Common myeloid progenitor, CD34-positive (primary cell): ENCODE results near the gene CDH4.

Source experiments
- CTCF ChIA-PET: fragments of 350-600 bp; sonication (Branson Sonifier 250); formaldehyde crosslinking; loops from one replicate; lab custom pipeline; 2021; ENCODE audit warnings: antibody characterized with exemption; lab: Charles Lee
- POLR2A ChIA-PET: fragments of 350-600 bp; sonication (Branson Sonifier 250); formaldehyde crosslinking; loops from one replicate; lab custom pipeline; 2021; ENCODE audit warnings: antibody characterized with exemption; lab: Charles Lee
- DNase-seq, 3 donors: peaks; one replicate each; pipeline versions ENCODE4 v3.0.0 to v3.0.0-alpha.2; 2013
- H3K27ac ChIP-seq, 2 experiments: 1 replicate in 1 of 2; 2 replicates in 1 of 2; pipeline ENCODE4 v1.7.0; 2013; ENCODE audit warnings: inconsistent platforms in 2 of 2, low read length in 2 of 2, mild to moderate bottlenecking in 2 of 2, low read depth in 1 of 2, moderate library complexity in 1 of 2; ENCODE audit not compliant: severe bottlenecking in 2 of 2, insufficient read depth in 1 of 2, poor library complexity in 1 of 2
- H3K27me3 ChIP-seq, 5 experiments: replicated peaks in 2 of 5; 1 replicate in 3 of 5; 2 replicates in 2 of 5; pipeline versions ENCODE4 v1.6.1 to v1.7.0; 2013; ENCODE audit warnings: low read length in 4 of 5, mild to moderate bottlenecking in 2 of 5, moderate library complexity in 2 of 5, inconsistent platforms in 1 of 5; ENCODE audit not compliant: insufficient read depth in 5 of 5, control insufficient read depth in 4 of 5
- H3K36me3 ChIP-seq, 4 experiments: 1 replicate in 2 of 4; 2 replicates in 2 of 4; pipeline versions ENCODE4 v1.6.1 to v1.7.0; 2013; ENCODE audit warnings: low read length in 3 of 4, control low read depth in 1 of 4, mild to moderate bottlenecking in 1 of 4; ENCODE audit not compliant: control insufficient read depth in 4 of 4, insufficient read depth in 4 of 4
- H3K4me1 ChIP-seq, 4 experiments: 1 replicate in 3 of 4; 2 replicates in 1 of 4; pipeline versions ENCODE4 v1.6.1 to v1.7.1; 2013; ENCODE audit warnings: low read length in 3 of 4, mild to moderate bottlenecking in 3 of 4, control low read depth in 1 of 4, inconsistent platforms in 1 of 4, moderate library complexity in 1 of 4; ENCODE audit not compliant: control insufficient read depth in 4 of 4, insufficient read depth in 4 of 4; ENCODE audit errors: control extremely low read depth in 1 of 4
- H3K4me3 ChIP-seq, 7 experiments: 1 replicate in 4 of 7; 2 replicates in 3 of 7; pipeline versions ENCODE4 v1.5.1 to v1.7.0; 2013; ENCODE audit warnings: mild to moderate bottlenecking in 7 of 7, low read length in 6 of 7, moderate library complexity in 6 of 7, inconsistent platforms in 2 of 7, low read depth in 2 of 7, control low read depth in 1 of 7; ENCODE audit not compliant: insufficient read depth in 4 of 7, control insufficient read depth in 1 of 7; ENCODE audit errors: extremely low read depth in 1 of 7
- H3K9me3 ChIP-seq, 5 experiments: 1 replicate in 4 of 5; 2 replicates in 1 of 5; pipeline versions ENCODE4 v1.6.1 to v1.7.1; 2013; ENCODE audit warnings: low read length in 4 of 5, mild to moderate bottlenecking in 2 of 5, inconsistent platforms in 1 of 5, low read depth in 1 of 5, moderate library complexity in 1 of 5; ENCODE audit not compliant: control insufficient read depth in 4 of 5, insufficient read depth in 2 of 5; ENCODE audit errors: control extremely low read depth in 1 of 5
- WGBS: methylation state at CpG from one replicate; pipeline ENCODE4 v1.1.5; 2013; ENCODE audit not compliant: insufficient coverage; 5-methylcytosine and 5-hydroxymethylcytosine counted together

The CDH4 gene

GRCh38 chr20:61482901-61483300 lies 230.8 kb downstream of the CDH4 start:
- H3K9me3 ChIP-seq = peaks cover 0 to 10% (median 3%) of the 10 kb centered on the region in 5 experiments
- no peak overlapping the region for H3K4me3 ChIP-seq
- no peaks in the 10 kb centered on the region for H3K4me1 ChIP-seq
- H3K27ac ChIP-seq = no peak overlapping the region
- H3K36me3 ChIP-seq = no peaks in the 10 kb centered on the region
- H3K27me3 ChIP-seq = no peaks in the 10 kb centered on the region
- no peak for DNase-seq
- CTCF ChIA-PET = no interaction called here
- POLR2A ChIA-PET = no interaction called here
- WGBS = 87% methylated on average over 2 of the region's 3 CpGs

GRCh38 chr20:61483336-61484067 lies 231.4 kb downstream of the CDH4 start:
- no peak overlapping the region for H3K4me3 ChIP-seq
- H3K4me1 ChIP-seq = no peaks in the 10 kb centered on the region
- no peak overlapping the region for H3K27ac ChIP-seq
- 88% methylated on average over 9 of the region's 16 CpGs for WGBS
- no peak for DNase-seq
- ChIA-PET POLR2A (no interaction called here), CTCF (no interaction called here)
- peaks cover 0 to 8% (median 3%) of the 10 kb centered on the region in 5 experiments for H3K9me3 ChIP-seq
- no peaks in the 10 kb centered on the region for H3K27me3 ChIP-seq
- no peaks in the 10 kb centered on the region for H3K36me3 ChIP-seq

DNA sequence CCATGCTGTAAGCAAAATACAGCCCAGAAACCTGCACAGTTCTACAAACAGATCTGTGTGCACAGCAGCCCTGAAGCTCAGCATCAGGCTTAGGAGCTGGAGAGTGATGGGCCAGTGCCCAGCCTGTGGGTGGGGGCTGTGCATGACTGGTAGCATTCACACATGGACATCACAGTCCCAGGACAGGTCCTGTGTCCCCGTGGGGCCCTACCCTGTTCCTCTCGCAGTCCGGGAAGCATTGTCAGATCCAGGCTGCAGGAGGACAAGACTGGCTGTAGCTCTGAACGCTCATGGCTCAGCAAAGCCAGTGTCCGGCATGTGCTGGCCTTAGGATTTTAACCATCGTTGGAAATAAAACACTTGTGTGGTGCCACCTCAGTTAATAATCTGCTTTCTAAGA lies 234.1 kb downstream of the CDH4 start:
- ChIA-PET CTCF (no interaction called here), POLR2A (no interaction called here)
- no peaks in the 10 kb centered on the region for H3K27me3 ChIP-seq
- WGBS = 91% methylated on average over 5 of the region's 6 CpGs
- H3K4me3 ChIP-seq = no peak overlapping the region
- no peaks in the 10 kb centered on the region for H3K36me3 ChIP-seq
- H3K27ac ChIP-seq = no peak overlapping the region
- H3K4me1 ChIP-seq = no peaks in the 10 kb centered on the region
- H3K9me3 ChIP-seq = peaks cover 0 to 8% (median 0%) of the 10 kb centered on the region in 5 experiments
- no peak for DNase-seq

DNA sequence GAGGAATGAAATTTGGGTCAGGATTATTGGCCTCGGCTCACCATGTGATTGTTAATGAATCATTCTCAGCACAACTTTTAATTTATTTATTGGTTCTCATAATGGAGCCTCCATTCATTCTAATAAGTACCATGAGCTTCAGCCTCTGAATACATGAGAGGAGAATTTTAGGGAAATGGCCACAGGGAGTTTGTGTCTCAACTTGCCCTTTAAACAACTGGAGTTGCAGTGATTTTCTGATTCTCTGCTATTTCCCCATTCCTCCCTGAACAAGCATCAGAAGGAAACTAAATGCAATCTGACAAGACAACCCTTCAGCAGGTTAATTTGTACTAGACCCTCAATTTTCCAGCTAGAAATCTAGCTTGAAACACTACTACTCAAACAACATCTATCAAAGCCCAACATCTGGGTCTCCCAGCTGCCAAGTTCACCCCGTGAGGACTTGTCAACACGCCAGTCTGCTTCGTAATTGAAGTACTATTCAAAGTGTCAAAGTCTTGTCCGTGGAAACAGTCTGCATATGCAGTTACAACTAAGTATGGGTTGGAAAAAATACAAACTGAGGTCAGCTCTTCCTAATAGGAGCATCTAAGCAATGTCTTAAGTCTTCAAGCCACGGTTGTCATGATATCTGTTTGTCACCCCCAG lies 235.4 kb downstream of the CDH4 start:
- Histone ChIP-seq H3K27ac (no peak overlapping the region), H3K9me3 (peaks cover 0 to 15% (median 0%) of the 10 kb centered on the region in 5 experiments), H3K36me3 (no peaks in the 10 kb centered on the region), H3K27me3 (no peaks in the 10 kb centered on the region), H3K4me1 (no peaks in the 10 kb centered on the region), H3K4me3 (no peak overlapping the region)
- 83% methylated on average over 4 of the region's 6 CpGs for WGBS
- ChIA-PET CTCF (no interaction called here), POLR2A (no interaction called here)
- DNase-seq = no peak

DNA sequence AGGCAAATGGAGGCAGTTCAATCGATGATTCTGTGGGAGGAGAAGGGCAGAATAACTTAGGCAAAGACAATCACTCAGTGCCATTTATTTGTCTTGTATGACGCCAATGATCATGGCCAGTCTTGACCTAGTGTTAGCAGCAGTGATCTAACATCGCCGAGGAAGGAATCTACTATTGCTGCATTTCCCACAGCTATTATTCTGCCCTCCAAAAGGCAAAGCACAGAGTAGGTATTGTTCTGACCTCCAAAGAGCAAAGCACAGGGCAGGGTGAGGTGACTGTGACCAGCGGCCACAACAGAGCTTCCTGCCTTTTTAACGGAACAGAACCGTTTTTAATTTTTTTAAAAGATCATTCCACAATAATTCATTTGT lies 235.9 kb downstream of the CDH4 start:
- Histone ChIP-seq H3K4me1 (no peaks in the 10 kb centered on the region), H3K4me3 (no peak overlapping the region), H3K36me3 (no peaks in the 10 kb centered on the region), H3K27ac (no peak overlapping the region), H3K9me3 (peaks cover 0 to 15% (median 2%) of the 10 kb centered on the region in 5 experiments), H3K27me3 (no peaks in the 10 kb centered on the region)
- ChIA-PET CTCF (no interaction called here), POLR2A (no interaction called here)
- 86% methylated on average over 4 of the region's 7 CpGs for WGBS
- no peak for DNase-seq

DNA sequence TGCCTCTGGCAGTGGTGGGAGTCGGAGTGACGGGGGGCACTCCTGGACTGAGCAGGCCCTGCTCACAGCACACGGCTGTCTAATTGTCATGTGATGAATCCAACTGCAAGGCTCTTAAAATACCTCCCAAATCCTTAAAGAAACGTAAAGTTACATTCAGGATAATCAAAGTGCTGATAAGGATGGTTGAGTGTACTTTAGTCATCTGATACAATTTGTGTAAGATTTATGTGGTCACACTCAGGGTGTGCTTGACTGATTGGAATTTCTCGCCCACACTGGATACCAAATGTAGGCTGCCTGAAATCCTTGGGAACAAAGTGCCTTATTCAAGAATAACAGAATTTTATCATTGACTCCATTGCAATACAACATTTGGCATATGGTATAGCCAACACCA lies 238.7 kb downstream of the CDH4 start:
- H3K4me1 ChIP-seq = no peaks in the 10 kb centered on the region
- no peaks in the 10 kb centered on the region for H3K36me3 ChIP-seq
- no peak overlapping the region for H3K4me3 ChIP-seq
- no peaks in the 10 kb centered on the region for H3K27me3 ChIP-seq
- POLR2A ChIA-PET = no interaction called here
- no peak overlapping the region for H3K27ac ChIP-seq
- 94% methylated on average over 3 of the region's 5 CpGs for WGBS
- no peak for DNase-seq
- CTCF ChIA-PET = no interaction called here
- H3K9me3 ChIP-seq = peaks cover 0 to 17% (median 4%) of the 10 kb centered on the region in 5 experiments

DNA sequence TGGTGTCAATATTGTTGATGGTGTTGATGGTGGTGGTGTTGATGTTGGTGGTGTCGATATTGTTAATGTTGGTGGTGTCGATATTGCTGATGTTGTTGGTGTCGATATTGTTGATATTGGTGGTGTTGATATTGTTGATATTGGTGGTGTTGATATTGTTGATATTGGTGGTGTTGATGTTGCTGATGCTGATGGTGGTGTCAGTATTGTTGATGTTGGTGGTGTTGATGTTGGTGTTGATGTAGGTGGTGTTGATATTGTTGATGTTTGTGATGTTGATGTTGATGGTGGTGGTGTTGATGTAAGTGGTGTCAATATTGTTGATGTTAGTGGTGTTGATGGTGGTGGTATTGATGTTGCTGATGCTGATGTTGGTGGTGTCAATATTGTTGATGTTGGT lies 240.0 kb downstream of the CDH4 start:
- no peak for DNase-seq

More for the DNA sequence above, 240.0 kb downstream of the CDH4 start:
- Histone ChIP-seq H3K36me3 (no peaks in the 10 kb centered on the region), H3K27ac (no peak overlapping the region), H3K4me3 (no peak overlapping the region), H3K27me3 (no peaks in the 10 kb centered on the region), H3K4me1 (peaks cover 0 to 6% (median 0%) of the 10 kb centered on the region in 4 experiments), H3K9me3 (peaks cover 0 to 14% (median 4%) of the 10 kb centered on the region in 5 experiments)
- ChIA-PET CTCF (no interaction called here), POLR2A (no interaction called here)
- WGBS = 100% methylated on average over 1 of the region's 3 CpGs
